HG03139 (cell line): ENCODE measurements around the gene STARD5.

ENCODE experiments used
- ATAC-seq: cut with Tn5 transposase; IDR thresholded peaks from one replicate; pipeline ENCODE4 v1.9.1; 2021; ENCODE audit not compliant: unreplicated experiment

STARD5 gene

DNA sequence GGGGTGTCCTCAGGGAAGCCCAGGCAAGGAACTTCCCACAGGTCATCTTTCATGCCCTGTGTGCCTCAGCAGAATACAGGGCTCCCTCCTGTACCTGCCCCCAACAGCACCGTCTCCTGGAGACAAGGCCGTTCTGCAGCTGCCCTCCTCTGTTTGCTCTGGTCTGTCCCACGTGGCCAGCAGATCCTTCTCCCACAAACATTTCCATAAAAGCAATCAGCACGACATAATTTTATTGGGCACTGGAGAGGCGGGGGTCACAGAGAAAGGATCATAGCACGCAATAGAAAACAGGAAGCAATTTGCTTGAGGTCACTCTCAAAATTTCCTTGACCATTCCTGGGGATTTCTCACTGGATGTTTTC lies 29.4 kb downstream of the STARD5 start:
- ATAC-seq, result no peak

DNA sequence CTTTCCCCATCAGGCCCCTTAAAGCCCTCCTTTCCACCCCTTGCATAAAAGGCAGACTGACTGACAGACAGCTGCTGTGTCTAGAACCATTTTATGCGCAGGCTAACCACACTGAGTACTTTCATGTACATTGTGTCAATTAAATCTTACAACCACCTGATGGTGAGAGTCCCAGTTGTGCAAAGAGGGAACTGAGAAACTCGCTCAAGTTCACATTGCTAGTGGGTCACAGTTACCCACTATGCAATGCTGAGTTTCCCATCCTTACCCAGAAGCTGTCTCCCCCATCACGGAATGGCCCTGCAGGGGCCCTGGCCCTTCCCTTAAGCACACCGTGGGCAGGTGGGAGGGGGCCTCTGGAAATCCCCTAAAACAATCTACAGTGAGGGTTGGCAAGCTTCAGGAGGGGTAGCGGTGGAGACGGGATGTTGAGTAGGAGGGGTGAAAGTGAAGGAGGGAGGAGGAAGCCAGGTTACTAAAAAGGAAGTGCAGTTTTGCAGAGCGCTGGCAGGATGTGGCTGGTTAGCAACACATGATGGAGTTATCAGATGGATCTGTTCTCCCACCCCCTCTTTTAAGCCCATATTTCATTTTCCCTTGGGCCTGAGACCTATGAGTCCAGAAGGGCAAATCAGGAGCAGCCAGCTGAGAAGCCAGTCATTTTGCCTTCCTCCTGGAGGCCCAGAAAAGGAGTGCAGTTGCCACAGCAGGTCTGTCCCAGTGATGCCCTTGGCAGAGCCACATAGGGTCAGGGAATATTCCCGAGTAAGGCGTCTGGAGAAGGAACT lies 30.0 kb downstream of the STARD5 start:
- ATAC-seq, result peak; percentile 57

DNA sequence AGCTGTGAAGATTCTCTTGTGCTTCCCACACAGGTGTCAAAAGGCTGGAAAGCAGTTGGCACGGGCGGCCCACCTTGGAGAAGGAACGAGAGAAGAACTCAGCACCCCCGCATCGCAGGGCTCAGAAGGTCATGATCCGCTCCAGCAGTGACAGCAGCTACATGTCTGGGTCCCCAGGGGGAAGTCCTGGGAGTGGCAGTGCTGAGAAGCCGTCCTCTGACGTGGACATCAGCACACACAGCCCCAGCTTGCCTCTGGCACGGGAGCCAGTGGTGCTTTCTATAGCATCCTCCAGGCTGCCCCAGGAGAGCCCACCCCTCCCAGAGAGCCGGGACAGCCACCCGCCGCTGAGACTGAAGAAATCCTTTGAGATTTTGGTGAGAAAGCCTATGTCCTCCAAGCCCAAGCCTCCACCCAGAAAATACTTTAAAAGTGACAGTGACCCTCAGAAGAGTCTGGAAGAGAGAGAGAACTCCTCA lies 31.4 kb downstream of the STARD5 start:
- ATAC-seq, result peak; percentile 30

DNA sequence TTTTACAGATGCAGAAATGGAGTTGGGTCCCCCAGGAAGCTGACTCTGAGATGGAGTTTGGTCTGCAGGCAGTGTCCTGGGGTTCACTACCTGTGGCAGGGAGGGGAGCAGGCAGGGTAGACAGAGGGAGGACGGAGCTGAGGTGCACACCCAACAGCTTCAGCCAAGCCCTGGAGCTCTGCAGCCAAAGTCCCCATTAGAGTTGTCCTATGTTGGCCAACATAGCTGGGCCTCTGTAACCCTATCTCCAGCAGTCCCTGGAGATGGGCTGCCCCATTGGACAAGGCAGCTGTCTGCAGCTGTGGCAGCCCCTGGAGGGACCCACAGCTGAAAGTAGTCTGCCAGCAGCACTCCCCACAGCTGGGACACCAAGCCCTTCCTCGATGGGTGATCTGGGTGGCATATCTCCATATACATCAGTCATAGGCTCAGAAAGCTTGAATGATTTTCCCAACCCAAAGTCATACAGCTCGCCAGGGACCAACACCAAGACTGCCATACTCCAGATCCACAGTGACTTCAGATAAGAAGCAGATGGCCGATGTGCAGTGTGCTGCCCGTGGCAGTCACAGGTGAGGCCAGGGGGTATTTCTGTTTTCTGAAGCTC lies 31.9 kb downstream of the STARD5 start:
- ATAC-seq, result no peak

DNA sequence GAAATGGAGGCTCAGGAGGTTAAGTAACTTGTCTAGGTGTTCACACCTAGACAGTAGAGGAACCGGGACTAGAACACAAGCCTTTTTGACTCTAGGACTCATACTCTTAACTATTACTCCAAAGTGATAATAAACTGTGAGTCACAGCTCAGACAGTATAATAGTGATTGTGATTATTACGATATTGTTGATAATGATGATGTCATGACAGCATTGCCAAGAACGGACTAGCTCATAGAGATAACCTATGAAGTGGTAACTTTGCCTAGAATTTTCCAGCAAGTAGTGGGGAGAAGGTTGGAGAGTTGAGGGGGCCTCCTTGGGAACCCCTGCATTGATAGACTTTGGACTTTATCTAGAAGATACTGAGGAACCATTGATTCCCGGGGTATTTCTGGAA lies 34.0 kb downstream of the STARD5 start:
- ATAC-seq, result no peak

DNA sequence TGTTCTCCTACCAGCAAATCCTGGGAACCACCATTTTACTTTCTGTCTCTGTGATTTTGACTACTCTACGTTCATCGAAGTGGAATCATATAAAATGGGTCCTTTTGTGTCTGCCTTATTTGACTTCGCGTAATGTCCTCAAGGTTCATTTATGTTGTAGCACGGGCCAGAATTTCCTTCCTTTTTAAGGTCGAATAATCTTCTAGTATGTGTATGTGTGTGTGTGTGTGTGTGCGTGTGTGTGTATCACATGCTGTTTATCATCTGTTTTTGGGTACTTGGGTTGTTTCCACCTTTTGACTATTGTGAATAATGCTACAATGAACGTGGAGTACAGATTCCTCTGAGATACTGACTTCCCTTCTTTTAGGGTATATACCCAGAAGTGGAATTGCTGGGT lies 35.3 kb downstream of the STARD5 start:
- no peak for ATAC-seq

DNA sequence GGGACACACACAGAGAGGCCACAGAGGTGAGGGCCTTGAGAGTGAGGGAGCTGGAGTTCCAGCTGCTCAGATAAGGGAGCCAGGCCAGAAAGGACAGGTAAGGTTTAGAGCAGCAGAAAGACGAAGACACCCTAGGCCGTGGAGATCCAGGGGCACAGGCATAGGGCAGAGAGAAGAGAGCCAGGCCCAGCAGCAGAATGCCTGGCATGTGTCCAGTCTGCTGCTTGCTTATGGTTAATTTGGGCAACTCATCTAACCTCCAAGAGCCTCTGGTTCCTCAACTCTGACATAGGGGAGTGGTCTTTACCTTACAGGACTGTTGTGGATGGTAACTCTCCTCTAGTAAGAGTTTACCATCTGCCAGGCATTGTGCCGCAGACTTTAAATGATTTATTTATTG lies 35.9 kb downstream of the STARD5 start:
- ATAC-seq, result no peak

DNA sequence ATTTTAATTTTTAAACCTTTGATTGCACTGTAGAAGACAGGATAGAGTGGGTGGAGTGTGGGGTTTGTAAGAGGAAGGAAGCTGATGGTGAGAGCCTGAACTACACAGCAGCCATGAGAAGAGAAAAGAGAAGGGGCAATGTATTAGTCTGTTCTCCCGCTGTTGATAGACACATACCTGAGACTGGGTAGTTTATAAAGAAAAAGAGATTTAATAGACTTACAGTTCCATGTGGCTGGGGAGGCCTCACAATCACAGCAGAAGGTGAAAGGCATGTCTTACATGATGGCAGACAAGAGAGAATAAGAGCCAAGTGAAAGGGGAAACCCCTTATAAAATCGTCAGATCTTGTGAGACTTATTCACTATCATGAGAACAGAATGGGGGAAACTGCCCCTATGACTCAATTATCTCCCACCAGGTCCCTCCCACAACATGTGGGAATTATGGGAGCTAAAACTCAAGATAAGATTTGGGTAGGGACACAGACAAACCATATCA lies 37.3 kb downstream of the STARD5 start:
- peak; percentile 52 for ATAC-seq

DNA sequence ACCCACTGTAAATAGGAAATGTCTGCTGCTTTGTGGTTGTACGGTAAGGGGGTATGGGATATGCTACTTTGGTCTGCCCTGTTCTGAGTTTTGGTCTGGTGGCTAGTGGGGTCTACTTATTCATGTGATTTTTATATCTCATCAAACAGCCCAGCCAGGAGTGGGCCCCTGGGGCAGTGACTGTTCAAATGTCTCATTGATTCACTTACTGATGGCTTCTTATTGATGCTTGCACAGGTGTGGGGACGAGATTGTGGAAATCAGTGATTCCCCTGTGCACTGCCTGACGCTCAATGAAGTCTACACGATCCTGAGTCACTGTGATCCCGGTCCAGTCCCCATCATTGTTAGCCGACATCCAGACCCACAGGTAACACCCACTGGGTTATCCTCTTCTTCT lies 38.5 kb downstream of the STARD5 start:
- no peak for ATAC-seq

DNA sequence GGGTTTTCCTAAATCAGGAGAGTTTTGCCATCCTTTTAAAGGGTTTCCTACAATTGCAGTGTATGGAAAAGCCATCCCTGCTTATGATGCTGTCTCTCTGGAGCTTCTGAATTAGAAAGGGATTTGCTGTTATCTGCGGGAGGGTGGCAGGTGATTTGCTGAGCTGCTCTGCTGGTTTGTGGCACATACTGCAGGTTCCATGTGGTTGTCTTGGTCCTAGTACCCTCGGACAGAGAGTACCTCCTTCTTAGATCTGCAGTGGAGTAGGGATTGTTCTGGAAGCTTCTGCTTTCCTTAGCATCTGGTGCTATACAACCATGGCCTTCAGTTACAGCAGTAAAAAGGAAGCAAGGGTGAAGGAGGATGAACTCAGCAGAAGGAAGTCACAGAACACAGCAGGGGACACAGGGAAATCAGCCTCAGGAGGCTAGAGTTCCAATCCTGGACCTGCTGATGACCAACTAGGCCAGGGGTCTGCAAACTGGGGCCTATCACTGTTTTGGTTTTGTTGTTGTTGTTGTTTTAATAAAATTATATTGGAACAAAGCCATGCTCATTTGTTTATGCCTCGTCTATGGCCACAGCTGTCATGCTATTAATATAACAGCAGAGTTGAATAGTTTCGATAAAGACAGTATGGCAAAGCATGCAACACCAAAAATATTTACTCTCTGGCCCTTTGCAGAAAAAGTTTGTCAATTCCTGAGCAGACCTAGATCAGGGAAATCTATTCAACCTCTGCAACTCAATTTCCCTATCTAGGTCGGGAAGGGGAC lies 39.5 kb downstream of the STARD5 start:
- peak; percentile 41 for ATAC-seq

DNA sequence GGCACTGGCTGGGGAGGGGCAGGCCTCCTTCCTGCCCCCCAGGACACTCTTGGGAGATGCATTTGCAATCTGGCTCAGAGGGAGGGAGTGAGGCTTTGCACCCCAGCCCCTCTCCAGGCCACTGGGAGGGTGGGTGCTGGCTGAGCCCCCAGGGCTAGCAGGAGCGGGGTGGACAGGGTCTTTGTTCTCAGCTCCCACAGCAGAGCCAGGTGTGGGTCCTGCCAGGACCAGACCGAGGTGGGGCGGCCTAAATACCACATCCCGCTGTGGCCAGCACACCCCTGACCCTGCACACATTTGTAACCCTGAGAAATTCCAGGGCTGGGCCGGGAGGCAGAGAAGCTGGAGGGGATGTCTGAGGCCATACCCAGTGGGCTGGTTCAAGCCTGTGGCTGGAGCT lies 41.0 kb downstream of the STARD5 start:
- no peak for ATAC-seq

DNA sequence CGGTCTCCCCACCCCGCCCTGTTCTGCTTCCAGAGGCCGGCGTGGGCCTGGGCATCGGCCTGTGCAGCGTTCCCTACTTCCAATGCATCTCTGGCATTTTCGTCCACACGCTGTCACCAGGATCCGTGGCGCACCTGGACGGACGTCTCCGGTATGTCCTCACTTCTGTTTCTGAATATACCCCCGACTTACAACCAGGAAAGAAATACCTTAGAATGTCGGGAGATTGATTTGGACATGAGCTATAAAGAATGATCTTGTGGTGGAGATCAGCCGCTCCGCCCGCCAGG lies 41.4 kb downstream of the STARD5 start:
- ATAC-seq, result no peak

DNA sequence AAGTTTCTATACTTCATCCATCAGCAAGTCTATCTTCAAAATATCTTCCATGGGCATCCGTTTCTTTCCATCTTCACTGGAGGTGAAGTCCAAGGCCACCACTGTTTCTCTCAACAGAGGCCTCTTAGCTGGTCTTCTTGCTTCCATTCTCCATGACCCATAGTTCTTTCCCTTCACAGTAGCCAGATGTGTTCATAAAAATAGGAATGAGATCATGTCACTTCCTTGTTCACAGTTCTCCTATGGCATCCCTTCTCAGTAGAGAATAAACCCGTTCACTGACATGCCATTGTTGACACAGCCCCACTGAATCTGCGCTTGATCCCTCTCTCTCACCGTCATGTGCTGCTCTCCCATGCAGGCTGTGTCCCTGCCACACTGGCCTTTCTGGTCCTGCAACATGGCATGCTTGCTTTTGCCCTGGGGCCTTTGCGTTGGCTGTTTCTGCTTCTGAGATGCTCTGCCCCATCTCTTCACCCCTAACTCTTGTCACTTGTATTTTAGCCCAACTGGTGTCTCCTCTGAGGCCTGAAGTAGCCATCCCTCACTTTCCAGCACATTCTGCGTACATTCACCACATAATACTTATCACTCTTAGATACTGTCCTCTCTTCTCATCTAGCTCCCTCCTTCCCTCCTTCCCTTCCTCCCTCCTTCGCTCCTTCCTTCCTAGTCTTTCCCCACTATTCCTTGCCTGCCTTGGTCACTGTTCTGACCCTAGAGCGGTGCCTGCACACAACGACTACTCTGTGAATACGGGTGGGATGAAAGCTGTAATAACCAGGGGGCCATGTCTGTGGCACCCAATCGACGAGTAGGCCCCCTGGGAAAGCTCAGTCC lies 42.0 kb downstream of the STARD5 start:
- no peak for ATAC-seq

DNA sequence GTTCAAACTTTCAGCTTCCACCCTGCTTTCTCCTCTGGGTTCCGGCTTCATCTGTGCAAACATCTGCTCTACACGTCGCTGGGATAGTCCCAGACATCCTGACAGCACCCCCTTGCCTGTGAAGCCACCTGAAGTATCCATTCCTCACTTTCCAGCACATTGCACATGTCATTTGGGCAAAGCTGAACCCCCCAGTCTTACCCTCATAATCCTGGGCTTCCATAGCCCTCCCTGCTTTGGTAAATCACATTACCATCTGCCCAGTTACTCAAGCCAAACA lies 42.5 kb downstream of the STARD5 start:
- ATAC-seq, result no peak

DNA sequence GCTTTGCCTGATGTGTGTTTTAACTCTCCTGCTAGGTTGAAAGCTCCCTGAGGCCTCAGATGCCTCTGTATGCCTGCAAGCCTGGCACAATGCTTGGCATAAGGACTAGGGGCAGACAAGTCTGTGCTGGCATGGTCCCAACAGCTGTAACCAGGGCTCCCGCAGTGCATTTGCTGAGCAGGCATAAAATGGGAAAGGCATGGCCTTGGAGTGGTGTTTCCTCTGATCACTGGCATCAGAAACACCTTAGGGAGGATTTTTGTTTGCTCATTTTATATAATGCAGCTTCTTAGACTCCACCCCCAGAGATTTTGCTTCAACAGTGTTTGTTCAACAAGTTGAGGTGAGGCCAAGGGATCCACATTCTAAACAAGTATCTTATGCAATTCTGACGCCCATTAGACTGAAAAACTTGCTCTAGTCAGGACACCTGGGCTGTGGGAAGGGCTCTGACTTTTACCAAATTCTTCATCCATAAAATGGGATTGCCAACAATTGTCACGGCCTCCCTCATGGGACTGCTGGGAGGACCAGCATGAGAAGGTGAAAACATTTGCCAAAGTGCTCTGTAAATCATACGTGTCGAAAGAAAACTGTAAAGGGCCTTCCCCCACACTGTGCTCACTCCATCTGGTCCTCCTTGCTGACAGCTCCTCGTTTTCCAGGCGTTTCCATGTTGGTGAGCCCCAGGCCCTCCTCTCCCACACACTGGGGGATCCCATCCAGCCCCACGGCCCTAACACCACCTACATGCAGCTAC lies 43.1 kb downstream of the STARD5 start:
- no peak for ATAC-seq

DNA sequence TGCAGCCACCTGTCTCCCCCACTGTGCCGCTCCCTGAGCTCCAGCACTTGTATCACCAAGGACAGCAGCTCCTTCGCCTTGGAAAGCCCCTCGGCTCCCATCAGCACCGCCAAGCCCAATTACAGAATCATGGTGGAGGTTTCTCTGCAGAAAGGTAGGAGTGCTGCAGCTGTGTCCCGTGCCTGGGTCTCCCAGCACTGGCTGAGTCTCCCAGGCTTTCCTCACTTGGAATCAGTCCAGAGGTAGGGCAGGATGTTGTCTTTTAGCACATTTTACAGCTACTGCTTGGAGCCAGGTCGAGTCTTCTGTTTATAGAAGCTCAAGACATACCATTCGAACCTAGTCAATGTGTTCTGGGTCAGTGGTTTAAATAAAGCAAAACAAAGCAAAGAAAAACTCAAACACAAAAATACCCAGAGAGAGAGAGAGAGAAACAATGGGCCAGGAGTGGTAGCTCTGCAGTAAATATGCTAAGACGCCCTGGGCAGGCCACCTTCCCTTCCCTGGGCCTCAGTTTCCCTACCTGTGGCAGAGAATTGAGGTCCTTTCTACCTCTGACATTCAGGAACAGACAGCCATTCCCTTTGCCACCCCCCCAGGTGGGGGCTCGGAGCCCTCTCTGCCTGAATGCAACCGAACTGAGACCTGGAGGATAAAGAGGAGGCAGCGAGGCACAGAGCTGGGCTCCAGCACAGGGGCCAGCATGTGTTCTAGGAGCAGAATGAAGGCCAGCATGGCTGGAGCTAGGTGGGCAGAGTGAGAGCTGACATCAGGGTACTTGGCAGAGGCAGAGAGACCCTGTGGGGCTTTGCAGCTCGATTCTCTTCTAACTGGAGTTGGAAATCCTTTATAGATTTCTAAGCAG lies 44.1 kb downstream of the STARD5 start:
- ATAC-seq, result no peak

DNA sequence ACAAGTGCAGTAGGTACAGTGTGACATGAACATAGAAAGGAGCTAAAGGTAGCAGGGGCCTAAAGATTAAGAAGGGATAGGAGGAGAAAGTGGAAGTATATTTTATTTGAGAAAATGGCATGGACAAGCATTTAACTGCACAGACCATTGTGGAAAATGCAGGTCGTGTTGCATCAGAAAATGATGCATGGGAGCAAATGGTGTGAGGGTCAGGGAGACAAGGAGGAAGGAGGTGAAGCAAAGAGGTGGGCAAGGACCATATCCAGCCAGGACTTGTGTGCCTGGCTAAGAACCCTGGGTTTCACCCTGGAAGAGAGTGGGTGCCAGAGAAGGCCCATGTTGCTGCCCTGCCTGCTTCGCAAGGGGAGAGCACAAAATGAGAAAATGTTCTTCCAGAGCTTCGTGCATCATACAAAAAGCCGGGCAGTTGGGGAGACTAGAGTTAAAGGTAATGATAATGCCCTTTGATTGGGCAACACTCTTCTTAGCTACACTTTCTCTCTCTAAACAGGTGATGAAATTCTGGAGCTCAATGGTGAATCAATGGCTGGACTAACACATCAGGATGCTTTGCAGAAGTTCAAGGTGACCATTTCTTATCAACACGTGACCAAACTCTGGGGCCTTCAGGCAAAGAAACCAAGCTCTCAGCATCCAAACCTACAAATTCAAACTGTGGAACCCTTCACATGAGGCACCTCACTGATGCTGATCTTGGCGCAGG lies 45.5 kb downstream of the STARD5 start:
- no peak for ATAC-seq

DNA sequence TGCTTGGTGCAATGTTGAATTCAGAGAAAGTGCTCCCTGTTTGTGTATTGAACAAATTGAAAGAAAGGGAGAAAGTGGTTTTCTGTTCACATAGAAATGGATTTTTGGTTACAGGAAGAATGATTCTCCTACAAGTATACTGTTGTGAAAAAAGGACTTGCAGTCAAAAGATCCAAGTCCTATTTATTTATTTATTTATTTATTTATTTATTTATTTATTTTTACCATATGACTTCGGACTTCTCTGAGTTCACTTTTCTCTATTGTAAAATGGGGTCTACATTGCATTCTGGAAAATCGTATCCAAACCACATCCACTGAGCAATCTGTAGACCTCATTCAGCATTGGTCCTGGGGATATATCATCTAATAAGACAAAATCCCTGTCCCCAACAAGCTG lies 46.1 kb downstream of the STARD5 start:
- ATAC-seq, result no peak

DNA sequence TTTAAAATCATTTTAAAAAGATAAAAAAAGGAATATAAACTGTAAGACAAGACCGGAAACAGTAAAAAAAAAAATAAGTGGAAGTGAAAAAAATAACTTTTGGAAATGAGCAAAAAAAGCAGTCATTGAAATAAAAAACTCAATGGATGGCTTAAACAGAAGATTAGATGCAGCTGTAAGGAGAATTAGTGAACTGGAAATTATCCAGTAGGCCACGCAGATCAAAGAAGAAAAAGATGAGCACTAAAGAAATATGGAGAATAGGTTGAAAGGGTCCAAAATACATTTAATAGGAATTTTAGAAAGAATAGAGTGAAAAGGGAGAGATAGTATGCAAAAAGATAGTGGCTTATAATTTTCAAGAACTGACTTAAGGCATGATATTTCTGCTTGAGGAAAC lies 47.0 kb downstream of the STARD5 start:
- ATAC-seq, result no peak
